ENCODE results near the gene GAPDH.

DNA sequence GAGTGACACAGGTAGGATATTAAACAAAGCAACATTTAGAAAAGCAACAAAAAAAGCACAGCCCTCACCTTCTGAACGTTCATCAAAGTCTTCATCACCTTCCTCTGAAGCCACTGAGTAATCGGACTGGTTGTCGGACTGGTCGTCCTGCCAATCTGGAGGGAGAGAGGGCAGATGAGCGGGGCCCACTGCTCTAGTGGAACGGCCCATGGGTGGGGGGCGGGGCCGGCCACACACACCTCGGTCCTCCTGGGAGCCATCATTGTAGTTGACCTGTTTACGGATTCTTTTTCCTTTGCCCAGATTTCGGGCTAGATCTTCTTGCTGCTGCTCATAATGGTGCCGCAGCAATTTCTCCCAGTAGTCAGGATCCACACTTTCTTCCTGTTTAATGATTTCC lies 48.6 kb downstream of the GAPDH start:
- TF ChIP-seq ZNF592 (IDR thresholded peaks at IDR 0.05): no peak
- TF ChIP-seq HDAC2 (IDR thresholded peaks at IDR 0.05): no peak
- no peak for TF ChIP-seq EZH2 (IDR thresholded peaks at IDR 0.05; ENCODE audit: borderline replicate concordance, control insufficient read depth, low read depth, low read length)
- no peak for TF ChIP-seq CTCF (IDR thresholded peaks at IDR 0.05 in 2 of 3, conservative IDR thresholded peaks at IDR 0.05 in 1 of 3; ENCODE audit: control insufficient read depth in 2 of 3, extremely low read depth in 1 of 3, insufficient read depth in 1 of 3, low read depth in 3 of 3, low read length in 3 of 3)
- TF ChIP-seq, protein P1, sequence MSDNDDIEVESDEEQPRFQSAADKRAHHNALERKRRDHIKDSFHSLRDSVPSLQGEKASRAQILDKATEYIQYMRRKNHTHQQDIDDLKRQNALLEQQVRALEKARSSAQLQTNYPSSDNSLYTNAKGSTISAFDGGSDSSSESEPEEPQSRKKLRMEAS (IDR thresholded peaks at IDR 0.05; ENCODE audit: low read depth, low read length): no peak
